Liver (tissue), 9 donors: Measurements from ENCODE around the gene CD33. TPM values are rescaled to one million over a fixed set of nuclear protein-coding genes. Genes with fewer than 3 reads are reported as not detected.

ENCODE experiments used
- DNase-seq: peaks from one replicate; pipeline ENCODE4 v3.0.0-alpha.2; 2017; ENCODE audit warnings: low spot score
- H3K27ac ChIP-seq, 2 donors: one replicate each; pipeline ENCODE4 v1.7.0; 2013; ENCODE audit warnings: inconsistent platforms in 2 of 2, low read length in 2 of 2, control low read depth in 1 of 2, low read depth in 1 of 2, mild to moderate bottlenecking in 1 of 2
- H3K27me3 ChIP-seq, 4 donors: one replicate each; pipeline versions ENCODE4 v1.6.1 to v1.7.0; 2013; ENCODE audit warnings: low read length in 3 of 4, inconsistent platforms in 1 of 4, mild to moderate bottlenecking in 1 of 4, moderate library complexity in 1 of 4; ENCODE audit not compliant: control insufficient read depth in 4 of 4, insufficient read depth in 4 of 4
- H3K36me3 ChIP-seq, 4 donors: one replicate each; pipeline versions ENCODE4 v1.6.1 to v1.7.0; 2013; ENCODE audit warnings: low read length in 3 of 4, mild to moderate bottlenecking in 3 of 4, low read depth in 1 of 4, moderate library complexity in 1 of 4; ENCODE audit not compliant: control insufficient read depth in 4 of 4, insufficient read depth in 3 of 4
- H3K4me1 ChIP-seq, 4 donors: one replicate each; pipeline versions ENCODE4 v1.6.1 to v1.7.0; 2013; ENCODE audit warnings: low read length in 3 of 4, mild to moderate bottlenecking in 3 of 4, moderate library complexity in 1 of 4; ENCODE audit not compliant: control insufficient read depth in 4 of 4, insufficient read depth in 4 of 4
- H3K4me3 ChIP-seq, 3 donors: one replicate each; pipeline versions ENCODE4 v1.6.1 to v1.7.0; 2013; ENCODE audit warnings: low read length in 3 of 3, control low read depth in 1 of 3, low read depth in 1 of 3, mild to moderate bottlenecking in 1 of 3
- H3K9ac ChIP-seq, 2 donors: one replicate each; pipeline ENCODE4 v1.7.0; 2013; ENCODE audit warnings: low read length in 2 of 2, mild to moderate bottlenecking in 2 of 2, moderate library complexity in 2 of 2, control low read depth in 1 of 2, low read depth in 1 of 2
- H3K9me3 ChIP-seq, 4 donors: one replicate each; pipeline versions ENCODE4 v1.6.1 to v1.7.0; 2013; ENCODE audit warnings: low read length in 3 of 4; ENCODE audit not compliant: control insufficient read depth in 4 of 4
- ATF3 ChIP-seq: IDR thresholded peaks from 2 replicates; pipeline ENCODE4 v1.6.1; 2016; ENCODE audit warnings: antibody characterized with exemption
- EGR1 ChIP-seq, 2 donors: IDR thresholded peaks; 2 replicates each; pipeline ENCODE4 v1.6.1; 2016 to 2018; ENCODE audit warnings: antibody characterized with exemption in 2 of 2, low read depth in 2 of 2
- FOXA1 ChIP-seq: IDR thresholded peaks from 2 replicates; pipeline ENCODE4 v1.6.1; 2016; ENCODE audit warnings: antibody characterized with exemption
- FOXA2 ChIP-seq: IDR thresholded peaks from 2 replicates; pipeline ENCODE4 v1.6.1; 2016; ENCODE audit warnings: antibody characterized with exemption
- GABPA ChIP-seq, 2 donors: IDR thresholded peaks in 1 of 2; conservative IDR thresholded peaks in 1 of 2; 2 replicates each; pipeline ENCODE4 v1.6.1; 2016; ENCODE audit warnings: antibody characterized with exemption in 2 of 2, mild to moderate bottlenecking in 1 of 2, moderate library complexity in 1 of 2
- HNF4A ChIP-seq, 2 donors: conservative IDR thresholded peaks; 2 replicates each; pipeline ENCODE4 v1.6.1; 2016; ENCODE audit warnings: antibody characterized with exemption in 2 of 2, mild to moderate bottlenecking in 2 of 2
- JUND ChIP-seq, 2 donors: IDR thresholded peaks; 2 replicates each; pipeline ENCODE4 v1.6.1; 2016; ENCODE audit warnings: antibody characterized with exemption in 2 of 2
- MAX ChIP-seq: IDR thresholded peaks from 2 replicates; pipeline ENCODE4 v1.6.1; 2016; ENCODE audit warnings: antibody characterized with exemption
- NR2F2 ChIP-seq: IDR thresholded peaks from 2 replicates; pipeline ENCODE4 v1.6.1; 2016; ENCODE audit warnings: antibody characterized with exemption
- RAD21 ChIP-seq, 2 donors: IDR thresholded peaks; 2 replicates each; pipeline ENCODE4 v1.6.1; 2016; ENCODE audit warnings: antibody characterized with exemption in 2 of 2, mild to moderate bottlenecking in 2 of 2
- REST ChIP-seq: IDR thresholded peaks from 2 replicates; pipeline ENCODE4 v1.6.1; 2016; ENCODE audit warnings: antibody characterized with exemption, mild to moderate bottlenecking
- SP1 ChIP-seq: IDR thresholded peaks from 2 replicates; pipeline ENCODE4 v1.6.1; 2018; ENCODE audit warnings: antibody characterized with exemption, mild to moderate bottlenecking
- YY1 ChIP-seq: IDR thresholded peaks from 2 replicates; pipeline ENCODE4 v1.6.1; 2016; ENCODE audit warnings: antibody characterized with exemption, mild to moderate bottlenecking
- ZBTB33 ChIP-seq: IDR thresholded peaks from 2 replicates; pipeline ENCODE4 v1.6.1; 2016; ENCODE audit warnings: antibody characterized with exemption
- WGBS: extraction: QIAGEN DNeasy Blood & Tissue Kit; methylation state at CpG from one replicate; pipeline ENCODE4 v1.1.7; 2013; 5-methylcytosine and 5-hydroxymethylcytosine counted together
- polyA plus RNA-seq, 2 donors: library from polyadenylated mRNA; stranded (reverse) in 1 of 2; unstranded in 1 of 2; fragments of 200-250 nt in 1 of 2; fragments of >200 nt in 1 of 2; fragmentation: Nextera tagmentation in 1 of 2; extraction: Ambion mirVana in 1 of 2; gene quantifications; one replicate each; pipeline versions ENCODE4 v1.2.1 to v1.2.3, GENCODE V29; 2013 to 2015
- total RNA-seq, 2 donors: library from RNA; depleted of rRNA; stranded (reverse); fragments of >200 nt; gene quantifications; one replicate each; pipeline ENCODE4 v1.2.3, GENCODE V29; 2014
- donor health status: healthy.
- donor health status: healthy.
- donor health status: healthy.
- donor health status: healthy.
- donor health status: healthy.

CD33 gene
- total and polyA plus RNA-seq, 4 donors: 1.3 to 5.1 (median 3.8) TPM

GRCh38 chr19:51195616-51196015 lies 29.3 kb upstream of the CD33 start:
- Histone ChIP-seq H3K36me3 (no peaks in the 10 kb centered on the region), H3K4me3 (no peak overlapping the region), H3K27ac (no peak overlapping the region), H3K9ac (no peak overlapping the region), H3K9me3 (no peaks in the 10 kb centered on the region), H3K27me3 (peaks cover 0 to 2% (median 0%) of the 10 kb centered on the region in 4 donors), H3K4me1 (no peaks in the 10 kb centered on the region)
- WGBS: 84% methylated on average over 10 of the region's 10 CpGs
- no peak for DNase-seq
- TF ChIP-seq RAD21 (IDR thresholded peaks at IDR 0.05) (no peak), FOXA2 (no peak), SP1 (no peak), HNF4A (conservative IDR thresholded peaks at IDR 0.05) (no peak), REST (no peak), GABPA (IDR thresholded peaks at IDR 0.05 in 1 of 2, conservative IDR thresholded peaks at IDR 0.05 in 1 of 2) (no peak), FOXA1 (no peak), ATF3 (no peak), NR2F2 (no peak), JUND (IDR thresholded peaks at IDR 0.05) (no peak), MAX (no peak), EGR1 (IDR thresholded peaks at IDR 0.05; ENCODE audit: low read depth in 2 of 2) (no peak), YY1 (no peak), ZBTB33 (no peak)

- no peaks in the 10 kb centered on the region for H3K4me1 ChIP-seq
- TF ChIP-seq NR2F2 (no peak), SP1 (no peak), JUND (IDR thresholded peaks at IDR 0.05) (no peak), GABPA (IDR thresholded peaks at IDR 0.05 in 1 of 2, conservative IDR thresholded peaks at IDR 0.05 in 1 of 2) (no peak)
- no peak overlapping the region for H3K9ac ChIP-seq
- no peak overlapping the region for H3K4me3 ChIP-seq
- H3K9me3 ChIP-seq: no peaks in the 10 kb centered on the region
- no peaks in the 10 kb centered on the region for H3K36me3 ChIP-seq
- WGBS: 68% methylated on average over 5 of the region's 5 CpGs
- H3K27ac ChIP-seq: no peak overlapping the region
- DNase-seq: no peak
- peaks cover 0 to 2% (median 0%) of the 10 kb centered on the region in 4 donors for H3K27me3 ChIP-seq
These were observed 28.7 kb upstream of the CD33 start for GRCh38 chr19:51196181-51196580.
